HepG2 (cell line): ENCODE measurements around the gene TEDC2. TPM values are rescaled to one million over a fixed set of nuclear protein-coding genes. Genes with fewer than 3 reads are reported as not detected.

Experiments used
- GATAD2A ChIP-seq: IDR thresholded peaks from 2 replicates; pipeline ENCODE4 v1.6.1; 2016
- HNF4A ChIP-seq: sonication (generic); formaldehyde crosslinking; IDR thresholded peaks from 2 replicates; pipeline ENCODE4 v1.4.0; 2020; ENCODE audit warnings: missing genetic modification reagents
- KDM2A ChIP-seq: sonication (generic); formaldehyde crosslinking; IDR thresholded peaks from 2 replicates; pipeline ENCODE4 v1.4.0; 2020; ENCODE audit warnings: low read depth, missing genetic modification reagents, borderline replicate concordance
- MXD1 ChIP-seq: sonication (generic); formaldehyde crosslinking; IDR thresholded peaks from 2 replicates; pipeline ENCODE4 v1.4.0; 2020; ENCODE audit warnings: mild to moderate bottlenecking, missing genetic modification reagents
- NFE2L1 ChIP-seq: sonication (generic); formaldehyde crosslinking; IDR thresholded peaks from 2 replicates; pipeline ENCODE4 v1.4.0; 2020; ENCODE audit warnings: missing genetic modification reagents, mild to moderate bottlenecking, borderline replicate concordance
- PHB2 ChIP-seq: fragments of 450-650 bp; IDR thresholded peaks from 2 replicates; pipeline ENCODE4 v1.6.1; 2018; ENCODE audit not compliant: partially characterized antibody
- TRIM24 ChIP-seq: sonication (generic); formaldehyde crosslinking; IDR thresholded peaks from 2 replicates; pipeline ENCODE4 v1.8.0; 2022; ENCODE audit warnings: mild to moderate bottlenecking, missing genetic modification reagents
- ZFP37 ChIP-seq: sonication (generic); formaldehyde crosslinking; IDR thresholded peaks from 2 replicates; pipeline ENCODE4 v1.4.0; 2020; ENCODE audit warnings: missing genetic modification reagents, borderline replicate concordance
- ZNF317 ChIP-seq: sonication (generic); formaldehyde crosslinking; IDR thresholded peaks from 2 replicates; pipeline ENCODE4 v1.5.0; 2020; ENCODE audit warnings: mild to moderate bottlenecking, missing genetic modification reagents
- ZNF441 ChIP-seq: sonication (generic); formaldehyde crosslinking; IDR thresholded peaks from 2 replicates; pipeline ENCODE4 v1.7.0; 2021; ENCODE audit warnings: missing genetic modification reagents, borderline replicate concordance
- ZNF512 ChIP-seq: sonication (generic); formaldehyde crosslinking; IDR thresholded peaks from 2 replicates; pipeline ENCODE4 v1.4.0; 2020; ENCODE audit warnings: mild to moderate bottlenecking, missing genetic modification reagents
- ZNF850 ChIP-seq: sonication (generic); formaldehyde crosslinking; conservative IDR thresholded peaks from 2 replicates; pipeline ENCODE4 v1.9.0; 2021; ENCODE audit warnings: mild to moderate bottlenecking, missing genetic modification reagents
- ZXDC ChIP-seq: sonication (generic); formaldehyde crosslinking; IDR thresholded peaks from 2 replicates; pipeline ENCODE4 v1.5.0; 2020; ENCODE audit warnings: mild to moderate bottlenecking, missing genetic modification reagents
- polyA plus RNA-seq, 8 experiments: library from polyadenylated mRNA; depleted of rRNA in 3 of 8; stranded (reverse) in 7 of 8; unstranded in 1 of 8; fragments of >200 nt; fragmentation: Illumina TruSeq in 4 of 8; extraction: Trizol in 4 of 8; gene quantifications; 2 replicates each; pipeline versions ENCODE4 v1.2.1 to v1.2.3, GENCODE V29; 2011 to 2016; ENCODE audit warnings: low read depth in 4 of 8, missing spikeins in 1 of 8, mixed read lengths in 1 of 8; ENCODE audit not compliant: insufficient read depth in 1 of 8
- total RNA-seq, 5 experiments: library from RNA; depleted of rRNA; stranded (reverse); fragments of >200 nt; fragmentation: Illumina TruSeq; extraction: Trizol; gene quantifications; 2 replicates each; pipeline ENCODE4 v1.2.3, GENCODE V29; 2016; ENCODE audit warnings: low read depth in 1 of 5
- TF ChIP-seq, protein P1 (sequence below): sonication (generic); formaldehyde crosslinking; IDR thresholded peaks from 2 replicates; pipeline ENCODE4 v1.5.1; 2020; ENCODE audit warnings: mild to moderate bottlenecking, missing genetic modification reagents, moderate library complexity
- TF ChIP-seq, protein P2 (sequence below): sonication (generic); formaldehyde crosslinking; IDR thresholded peaks from 2 replicates; pipeline ENCODE4 v1.5.0; 2020; ENCODE audit warnings: mild to moderate bottlenecking, missing genetic modification reagents, moderate library complexity
- TF ChIP-seq, protein P3 (sequence below): sonication (generic); formaldehyde crosslinking; IDR thresholded peaks from 2 replicates; pipeline ENCODE4 v1.5.1; 2020; ENCODE audit warnings: missing genetic modification reagents, mild to moderate bottlenecking, borderline replicate concordance

Gene TEDC2
- total and polyA plus RNA-seq, 2 of the 13 experiments (the other 11 are each of a cell fraction or from before 2014, with no cell fraction given): 6.2 to 24.4 TPM

- no peak for TF ChIP-seq NFE2L1 (CRISPR knock-in tag)
- TF ChIP-seq ZNF441 (CRISPR knock-in tag): peak; percentile 5; the same call in 1 of the 2 replicates
- 0 out of 2 replicates have a peak, but pooled peaks have one; percentile 20 for TF ChIP-seq ZNF317 (CRISPR knock-in tag)
- TF ChIP-seq, protein P1, sequence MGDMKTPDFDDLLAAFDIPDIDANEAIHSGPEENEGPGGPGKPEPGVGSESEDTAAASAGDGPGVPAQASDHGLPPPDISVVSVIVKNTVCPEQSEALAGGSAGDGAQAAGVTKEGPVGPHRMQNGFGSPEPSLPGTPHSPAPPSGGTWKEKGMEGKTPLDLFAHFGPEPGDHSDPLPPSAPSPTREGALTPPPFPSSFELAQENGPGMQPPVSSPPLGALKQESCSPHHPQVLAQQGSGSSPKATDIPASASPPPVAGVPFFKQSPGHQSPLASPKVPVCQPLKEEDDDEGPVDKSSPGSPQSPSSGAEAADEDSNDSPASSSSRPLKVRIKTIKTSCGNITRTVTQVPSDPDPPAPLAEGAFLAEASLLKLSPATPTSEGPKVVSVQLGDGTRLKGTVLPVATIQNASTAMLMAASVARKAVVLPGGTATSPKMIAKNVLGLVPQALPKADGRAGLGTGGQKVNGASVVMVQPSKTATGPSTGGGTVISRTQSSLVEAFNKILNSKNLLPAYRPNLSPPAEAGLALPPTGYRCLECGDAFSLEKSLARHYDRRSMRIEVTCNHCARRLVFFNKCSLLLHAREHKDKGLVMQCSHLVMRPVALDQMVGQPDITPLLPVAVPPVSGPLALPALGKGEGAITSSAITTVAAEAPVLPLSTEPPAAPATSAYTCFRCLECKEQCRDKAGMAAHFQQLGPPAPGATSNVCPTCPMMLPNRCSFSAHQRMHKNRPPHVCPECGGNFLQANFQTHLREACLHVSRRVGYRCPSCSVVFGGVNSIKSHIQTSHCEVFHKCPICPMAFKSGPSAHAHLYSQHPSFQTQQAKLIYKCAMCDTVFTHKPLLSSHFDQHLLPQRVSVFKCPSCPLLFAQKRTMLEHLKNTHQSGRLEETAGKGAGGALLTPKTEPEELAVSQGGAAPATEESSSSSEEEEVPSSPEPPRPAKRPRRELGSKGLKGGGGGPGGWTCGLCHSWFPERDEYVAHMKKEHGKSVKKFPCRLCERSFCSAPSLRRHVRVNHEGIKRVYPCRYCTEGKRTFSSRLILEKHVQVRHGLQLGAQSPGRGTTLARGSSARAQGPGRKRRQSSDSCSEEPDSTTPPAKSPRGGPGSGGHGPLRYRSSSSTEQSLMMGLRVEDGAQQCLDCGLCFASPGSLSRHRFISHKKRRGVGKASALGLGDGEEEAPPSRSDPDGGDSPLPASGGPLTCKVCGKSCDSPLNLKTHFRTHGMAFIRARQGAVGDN (CRISPR knock-in tag): no peak
- TF ChIP-seq GATAD2A: no peak
- no peak for TF ChIP-seq HNF4A (CRISPR knock-in tag)
- peak; percentile 42; the same call in 1 of the 2 replicates for TF ChIP-seq MXD1 (CRISPR knock-in tag)
- TF ChIP-seq TRIM24 (CRISPR knock-in tag): no peak
- TF ChIP-seq, protein P2, sequence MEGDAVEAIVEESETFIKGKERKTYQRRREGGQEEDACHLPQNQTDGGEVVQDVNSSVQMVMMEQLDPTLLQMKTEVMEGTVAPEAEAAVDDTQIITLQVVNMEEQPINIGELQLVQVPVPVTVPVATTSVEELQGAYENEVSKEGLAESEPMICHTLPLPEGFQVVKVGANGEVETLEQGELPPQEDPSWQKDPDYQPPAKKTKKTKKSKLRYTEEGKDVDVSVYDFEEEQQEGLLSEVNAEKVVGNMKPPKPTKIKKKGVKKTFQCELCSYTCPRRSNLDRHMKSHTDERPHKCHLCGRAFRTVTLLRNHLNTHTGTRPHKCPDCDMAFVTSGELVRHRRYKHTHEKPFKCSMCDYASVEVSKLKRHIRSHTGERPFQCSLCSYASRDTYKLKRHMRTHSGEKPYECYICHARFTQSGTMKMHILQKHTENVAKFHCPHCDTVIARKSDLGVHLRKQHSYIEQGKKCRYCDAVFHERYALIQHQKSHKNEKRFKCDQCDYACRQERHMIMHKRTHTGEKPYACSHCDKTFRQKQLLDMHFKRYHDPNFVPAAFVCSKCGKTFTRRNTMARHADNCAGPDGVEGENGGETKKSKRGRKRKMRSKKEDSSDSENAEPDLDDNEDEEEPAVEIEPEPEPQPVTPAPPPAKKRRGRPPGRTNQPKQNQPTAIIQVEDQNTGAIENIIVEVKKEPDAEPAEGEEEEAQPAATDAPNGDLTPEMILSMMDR (CRISPR knock-in tag): peak; percentile 67
- TF ChIP-seq, protein P3, sequence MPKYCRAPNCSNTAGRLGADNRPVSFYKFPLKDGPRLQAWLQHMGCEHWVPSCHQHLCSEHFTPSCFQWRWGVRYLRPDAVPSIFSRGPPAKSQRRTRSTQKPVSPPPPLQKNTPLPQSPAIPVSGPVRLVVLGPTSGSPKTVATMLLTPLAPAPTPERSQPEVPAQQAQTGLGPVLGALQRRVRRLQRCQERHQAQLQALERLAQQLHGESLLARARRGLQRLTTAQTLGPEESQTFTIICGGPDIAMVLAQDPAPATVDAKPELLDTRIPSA (CRISPR knock-in tag): no peak
- TF ChIP-seq ZNF850 (CRISPR knock-in tag): no peak
- TF ChIP-seq ZFP37: 0 out of 2 replicates have a peak, but pooled peaks have one; percentile 9
- TF ChIP-seq ZNF512 (CRISPR knock-in tag): no peak
- TF ChIP-seq PHB2: no peak
- no peak for TF ChIP-seq KDM2A (CRISPR knock-in tag)
- TF ChIP-seq ZXDC (CRISPR knock-in tag): no peak
Observed at GRCh38 chr16:2429771-2430663, 29.9 kb upstream of the TEDC2 start (continued).
